NCI-H1694 (cell line): Measurements from ENCODE around the gene MEI4.
"Not testable (repeated sequence)": the region's sequence is repeated elsewhere in the genome, so short reads cannot be mapped to it uniquely, and the experiment has no call there.

Experiments
- DNase-seq: peaks from one replicate; lab custom pipeline; 2025; lab: John Stamatoyannopoulos, UW

Gene MEI4

GRCh38 chr6:77652739-77653138 lies at the start of gene MEI4:
MEI4 (plus strand) TSS chr6:77653039; CDS start chr6:77690672, 37,633 bp downstream.
- no peak for DNase-seq

- DNase-seq = no peak
Observed at GRCh38 chr6:77604476-77604875, 48.4 kb upstream of the MEI4 start.

- DNase-seq = no peak
Observed at GRCh38 chr6:77607004-77607403, 45.8 kb upstream of the MEI4 start.

GRCh38 chr6:77609106-77609505 lies 43.7 kb upstream of the MEI4 start:
- DNase-seq = no peak

GRCh38 chr6:77619114-77619513 lies 33.7 kb upstream of the MEI4 start:
- no peak for DNase-seq

- DNase-seq = no peak
Observed at GRCh38 chr6:77620278-77620882, 32.5 kb upstream of the MEI4 start.

- no peak for DNase-seq
Observed at GRCh38 chr6:77624515-77624914, 28.3 kb upstream of the MEI4 start.

GRCh38 chr6:77626426-77626825 lies 26.4 kb upstream of the MEI4 start:
- DNase-seq = no peak

GRCh38 chr6:77630014-77630413 lies 22.8 kb upstream of the MEI4 start:
- DNase-seq = no peak

GRCh38 chr6:77633471-77633870 lies 19.4 kb upstream of the MEI4 start:
- DNase-seq = no peak

GRCh38 chr6:77633993-77634715 lies 18.7 kb upstream of the MEI4 start:
- no peak for DNase-seq

GRCh38 chr6:77638129-77638830 lies 14.6 kb upstream of the MEI4 start:
- no peak for DNase-seq

GRCh38 chr6:77644102-77644705 lies 8.6 kb upstream of the MEI4 start:
- DNase-seq = no peak

GRCh38 chr6:77650098-77650663 lies 2.7 kb upstream of the MEI4 start:
- peak; percentile 27 for DNase-seq

- no peak for DNase-seq
Observed at GRCh38 chr6:77653816-77654215, 977 bp downstream of the MEI4 start.

GRCh38 chr6:77655035-77655434 lies 2.2 kb downstream of the MEI4 start:
- DNase-seq = not testable (repeated sequence)

- DNase-seq = no peak
Observed at GRCh38 chr6:77656999-77657764, 4.3 kb downstream of the MEI4 start.

GRCh38 chr6:77666340-77666739 lies 13.5 kb downstream of the MEI4 start:
- DNase-seq = no peak

- no peak for DNase-seq
Observed at GRCh38 chr6:77666846-77667245, 14.0 kb downstream of the MEI4 start.

- no peak for DNase-seq
Observed at GRCh38 chr6:77669913-77670312, 17.1 kb downstream of the MEI4 start.

- no peak for DNase-seq
Observed at GRCh38 chr6:77674211-77674610, 21.4 kb downstream of the MEI4 start.

- DNase-seq = no peak
Observed at GRCh38 chr6:77678048-77678447, 25.2 kb downstream of the MEI4 start.
